HCT116 (cell line): ENCODE results near the gene CWC27. TPM values are rescaled to one million over a fixed set of nuclear protein-coding genes. Genes with fewer than 3 reads are reported as not detected.

ENCODE experiments used
- ATAC-seq: fragments of 200-7000 bp; cut with Tn5 transposase; 2 replicates; pipeline ENCODE4 v1.9.1; 2020; ENCODE audit warnings: mild to moderate bottlenecking, moderate library complexity
- BruUV-seq: library from RNA; stranded (reverse); fragments of 400-500 nt; replicated peaks from 2 replicates; lab custom pipeline; 2021; lab: Mats Ljungman, UMichigan
- CTCF ChIA-PET: fragments of 300-600 bp; sonication (Branson Sonifier 250); formaldehyde crosslinking; loops from one replicate; lab custom pipeline; 2021; ENCODE audit warnings: antibody characterized with exemption; lab: Charles Lee
- POLR2A ChIA-PET: fragments of 300-600, 350-600 bp; sonication (Branson Sonifier 250); formaldehyde crosslinking; loops from one replicate; lab custom pipeline; 2021; ENCODE audit warnings: antibody characterized with exemption; lab: Charles Lee
- RAD21 ChIA-PET, 2 experiments: fragments of 300-600 bp; sonication (Branson Sonifier 250); formaldehyde crosslinking; loops; one replicate each; lab custom pipeline; 2023; ENCODE audit warnings: low total read pairs in 2 of 2; ENCODE audit not compliant: uncharacterized antibody in 2 of 2, unreplicated experiment in 2 of 2, low non-redundant PET in 1 of 2; lab: Charles Lee
- DNase-seq: peaks from one replicate; pipeline ENCODE4 v3.0.0-alpha.2; 2010; ENCODE audit warnings: low read depth, low spot score
- H2AFZ ChIP-seq: fragments of 200-600 bp; shearing (Covaris generic), sonication (generic); 2 replicates; pipeline ENCODE4 v1.6.1; 2017; ENCODE audit warnings: low read depth, mixed run types, mixed read lengths, antibody characterized with exemption, low read length; ENCODE audit not compliant: poor library complexity, severe bottlenecking
- H3K27ac ChIP-seq: 2 replicates; pipeline ENCODE4 v1.5.1; 2012; ENCODE audit warnings: low read depth, low read length
- H3K27me3 ChIP-seq: fragments of 200-600 bp; sonication (generic); 2 replicates; pipeline ENCODE4 v1.6.1; 2016; ENCODE audit warnings: mixed run types, low read length, mixed read lengths; ENCODE audit not compliant: insufficient read depth
- H3K36me3 ChIP-seq, 2 experiments: fragments of 200-500 bp in 1 of 2; fragments of 200-600 bp in 1 of 2; sonication (Bioruptor generic) in 1 of 2; sonication (generic) in 1 of 2; 2 replicates each; pipeline versions ENCODE4 v1.5.1 to v1.6.1; 2014 to 2016; ENCODE audit warnings: low read length in 2 of 2, inconsistent platforms in 1 of 2, mixed read lengths in 1 of 2, mixed run types in 1 of 2; ENCODE audit not compliant: insufficient read depth in 2 of 2, control insufficient read depth in 1 of 2
- H3K4me1 ChIP-seq, 2 experiments: fragments of 200-600 bp in 1 of 2; sonication (generic) in 1 of 2; 2 replicates each; pipeline versions ENCODE4 v1.5.1 to v1.6.1; 2012 to 2017; ENCODE audit warnings: low read length in 2 of 2, inconsistent platforms in 1 of 2, mild to moderate bottlenecking in 1 of 2, mixed read lengths in 1 of 2, mixed run types in 1 of 2, moderate library complexity in 1 of 2; ENCODE audit not compliant: insufficient read depth in 2 of 2, control insufficient read depth in 1 of 2
- H3K4me2 ChIP-seq: fragments of 200-600 bp; sonication (generic); 2 replicates; pipeline ENCODE4 v1.6.1; 2017; ENCODE audit warnings: mixed run types, low read length, mixed read lengths
- H3K4me3 ChIP-seq, 2 experiments: fragments of 200-600 bp in 1 of 2; sonication (generic) in 1 of 2; replicated peaks in 1 of 2; 2 replicates each; pipeline ENCODE4 v1.5.1; 2011 to 2016; ENCODE audit warnings: low read length in 2 of 2, control low read depth in 1 of 2, low read depth in 1 of 2, mild to moderate bottlenecking in 1 of 2, mixed read lengths in 1 of 2, mixed run types in 1 of 2
- H3K79me2 ChIP-seq: fragments of 200-600 bp; sonication (generic); 2 replicates; pipeline ENCODE4 v1.6.1; 2017; ENCODE audit warnings: mild to moderate bottlenecking, mixed run types, low read length, moderate library complexity, mixed read lengths; ENCODE audit not compliant: insufficient read depth
- H3K9ac ChIP-seq: fragments of 200-600 bp; sonication (generic); 2 replicates; pipeline ENCODE4 v1.6.1; 2016; ENCODE audit warnings: low read length, mixed read lengths
- H3K9me2 ChIP-seq: fragments of 200-600 bp; sonication (generic), shearing (Covaris generic); 2 replicates; pipeline ENCODE4 v1.6.1; 2017; ENCODE audit warnings: mixed run types, mild to moderate bottlenecking, moderate library complexity; ENCODE audit not compliant: insufficient read depth
- H3K9me3 ChIP-seq, 2 experiments: fragments of 200-500 bp in 1 of 2; fragments of 200-600 bp in 1 of 2; sonication (Bioruptor generic) in 1 of 2; sonication (generic) in 1 of 2; 2 replicates each; pipeline ENCODE4 v1.6.1; 2014 to 2017; ENCODE audit warnings: low read length in 2 of 2, mixed read lengths in 2 of 2, inconsistent platforms in 1 of 2, low read depth in 1 of 2, mild to moderate bottlenecking in 1 of 2, mixed run types in 1 of 2, moderate library complexity in 1 of 2; ENCODE audit not compliant: control insufficient read depth in 1 of 2, insufficient read depth in 1 of 2
- H4K20me1 ChIP-seq: fragments of 200-600 bp; sonication (generic), shearing (Covaris generic); 2 replicates; pipeline ENCODE4 v1.6.1; 2017; ENCODE audit warnings: mixed run types, mild to moderate bottlenecking, moderate library complexity; ENCODE audit not compliant: insufficient read depth
- ATF3 ChIP-seq: IDR thresholded peaks from 2 replicates; pipeline ENCODE4 v1.6.1; 2012
- CEBPB ChIP-seq: IDR thresholded peaks from 2 replicates; pipeline ENCODE4 v1.6.1; 2012; ENCODE audit warnings: low read depth
- CTCF ChIP-seq, 3 experiments: fragments of 200-600 bp in 1 of 3; sonication (generic) in 1 of 3; IDR thresholded peaks in 2 of 3; conservative IDR thresholded peaks in 1 of 3; 2 replicates each; pipeline ENCODE4 v1.5.1; 2012 to 2017; ENCODE audit warnings: low read depth in 2 of 3, low read length in 2 of 3, antibody characterized with exemption in 1 of 3, borderline replicate concordance in 1 of 3, control low read depth in 1 of 3, mild to moderate bottlenecking in 1 of 3, mixed read lengths in 1 of 3, mixed run types in 1 of 3, moderate library complexity in 1 of 3; ENCODE audit not compliant: insufficient read depth in 1 of 3
- ELF1 ChIP-seq: IDR thresholded peaks from 2 replicates; pipeline ENCODE4 v1.6.1; 2012; ENCODE audit warnings: low read depth, borderline replicate concordance
- EZH2phosphoT487 ChIP-seq: fragments of 200-600 bp; IDR thresholded peaks from 2 replicates; pipeline ENCODE4 v1.6.1; 2018; ENCODE audit warnings: antibody characterized with exemption, borderline replicate concordance
- FOSL1 ChIP-seq: IDR thresholded peaks from 2 replicates; pipeline ENCODE4 v1.6.1; 2012; ENCODE audit warnings: low read depth
- SIN3A ChIP-seq: IDR thresholded peaks from 2 replicates; pipeline ENCODE4 v1.6.1; 2012; ENCODE audit warnings: low read depth
- TCF7L2 ChIP-seq: IDR thresholded peaks from 2 replicates; pipeline ENCODE4 v1.7.0; 2011; ENCODE audit warnings: borderline replicate concordance, inconsistent platforms; ENCODE audit not compliant: insufficient read depth, insufficient read length; ENCODE audit errors: extremely low read depth
- ZBTB33 ChIP-seq: IDR thresholded peaks from 2 replicates; pipeline ENCODE4 v1.6.1; 2011; ENCODE audit warnings: mild to moderate bottlenecking, low read length, moderate library complexity; ENCODE audit not compliant: insufficient replicate concordance; ENCODE audit errors: extremely low read depth
- ZNF274 ChIP-seq: fragments of 200-500 bp; sonication (Bioruptor generic); IDR thresholded peaks from 2 replicates; pipeline ENCODE4 v1.6.1; 2014; ENCODE audit warnings: mild to moderate bottlenecking, low read depth, low read length, inconsistent platforms
- intact Hi-C: fragments of 100-400 bp; cut with micrococcal nuclease; formaldehyde crosslinking; loops from 2 replicates; pipeline ENCODE4 v1.10.0; 2022
- total RNA-seq: library from RNA; stranded (reverse); gene quantifications from one replicate; pipeline ENCODE4 v1.2.1, GENCODE V29; 2021; ENCODE audit not compliant: unreplicated experiment

Gene CWC27
- total RNA-seq, 1 experiment from 2014 or later, result 29.1 TPM

- intact Hi-C loops, result loop anchor here (5.0 to 10.0 kb wide), 2 partner anchors 283 to 771 kb away; no protein-coding TSS in a partner anchor
- TF ChIP-seq FOSL1 (no peak), ZNF274 (no peak), ATF3 (no peak), TCF7L2 (no peak), EZH2phosphoT487 (no peak), ELF1 (no peak), CEBPB (no peak), SIN3A (no peak), CTCF (IDR thresholded peaks at IDR 0.05 in 2 of 3, conservative IDR thresholded peaks at IDR 0.05 in 1 of 3; ENCODE audit: borderline replicate concordance in 1 of 3, insufficient read depth in 1 of 3, low read depth in 2 of 3, low read length in 2 of 3) (no peak), ZBTB33 (no peak)
- Histone ChIP-seq H3K27me3 (no peaks in the 10 kb centered on the region), H3K4me3 (no peak overlapping the region), H3K27ac (no peak overlapping the region), H3K4me2 (no peak overlapping the region), H3K9me2 (no peaks in the 10 kb centered on the region), H4K20me1 (no peaks in the 10 kb centered on the region), H3K36me3 (no peaks in the 10 kb centered on the region), H3K79me2 (no peaks in the 10 kb centered on the region), H2AFZ (no peak overlapping the region), H3K9me3 (no peaks in the 10 kb centered on the region), H3K9ac (no peak overlapping the region), H3K4me1 (no peaks in the 10 kb centered on the region)
- no peak for ATAC-seq
- BruUV-seq, result no TSS peak
- ChIA-PET RAD21 (no interaction called here), POLR2A (no interaction called here), CTCF (no interaction called here)
- DNase-seq, result no peak
Observed at GRCh38 chr5:64814073-64814472, 45.3 kb downstream of the CWC27 start.
